ENCODE data around the gene CNBD2. TPM values are rescaled to one million over a fixed set of nuclear protein-coding genes. Genes with fewer than 3 reads are reported as not detected.
"Not testable (repeated sequence)": the region's sequence is repeated elsewhere in the genome, so short reads cannot be mapped to it uniquely, and the experiment has no call there.

The CNBD2 gene
- total RNA-seq = 3.8 TPM

DNA sequence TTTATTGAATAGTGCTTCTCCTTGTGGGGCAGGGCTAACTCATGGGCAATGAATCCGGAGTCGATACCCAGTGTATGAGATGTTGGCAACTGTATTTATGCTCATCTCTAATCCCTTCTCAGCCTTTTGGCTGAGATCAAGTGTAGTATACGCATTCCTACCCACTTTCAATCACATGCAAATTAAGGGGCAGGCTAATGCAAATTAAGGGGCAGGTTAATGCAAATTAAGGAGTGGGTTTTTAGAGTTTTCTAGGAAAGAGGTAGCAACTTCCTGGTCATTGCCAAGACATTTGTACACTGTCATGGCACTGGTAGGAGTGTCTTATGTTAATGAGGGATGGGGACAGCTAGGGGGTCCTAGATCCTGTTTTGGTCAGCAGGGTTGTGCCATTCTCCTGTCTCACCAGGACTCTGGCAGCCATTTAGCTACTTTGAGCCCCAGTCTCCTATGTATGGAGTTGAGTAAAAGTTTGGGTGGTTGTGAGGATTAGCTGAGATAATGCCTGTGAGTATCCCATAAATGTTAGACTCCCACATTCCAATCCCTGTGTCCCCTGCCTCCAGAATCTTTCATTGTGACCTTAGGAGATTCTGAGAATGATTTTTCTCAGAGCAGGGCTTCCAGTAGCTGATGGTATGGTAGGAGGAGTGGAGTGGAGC lies at the start of gene CNBD2:
CNBD2 (plus strand) TSS at position 612 of the 662 bp plus-strand sequence. CDS start 173 bp downstream, outside the sequence.
- no peak for DNase-seq (ENCODE audit: low spot score)

DNA sequence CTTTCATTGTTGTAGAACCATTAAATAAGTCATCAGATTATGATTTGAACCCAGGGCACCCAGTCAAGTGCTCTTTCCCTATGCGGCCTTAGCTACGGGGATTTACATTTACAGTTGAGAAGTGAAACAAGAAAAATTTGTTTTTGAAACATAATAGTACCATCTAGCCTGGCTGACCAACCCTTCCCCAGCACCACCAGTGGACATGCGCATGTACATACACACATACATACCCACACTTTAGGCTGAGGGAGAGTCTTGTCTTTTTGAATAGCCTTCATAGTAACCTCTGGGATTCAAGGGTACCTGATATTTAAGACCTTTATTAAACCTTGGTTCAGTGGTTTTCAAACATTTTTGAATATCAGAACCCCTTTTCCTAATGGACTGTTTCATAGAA lies 47.9 kb upstream of the CNBD2 start:
- no peak for DNase-seq (ENCODE audit: low spot score)

DNA sequence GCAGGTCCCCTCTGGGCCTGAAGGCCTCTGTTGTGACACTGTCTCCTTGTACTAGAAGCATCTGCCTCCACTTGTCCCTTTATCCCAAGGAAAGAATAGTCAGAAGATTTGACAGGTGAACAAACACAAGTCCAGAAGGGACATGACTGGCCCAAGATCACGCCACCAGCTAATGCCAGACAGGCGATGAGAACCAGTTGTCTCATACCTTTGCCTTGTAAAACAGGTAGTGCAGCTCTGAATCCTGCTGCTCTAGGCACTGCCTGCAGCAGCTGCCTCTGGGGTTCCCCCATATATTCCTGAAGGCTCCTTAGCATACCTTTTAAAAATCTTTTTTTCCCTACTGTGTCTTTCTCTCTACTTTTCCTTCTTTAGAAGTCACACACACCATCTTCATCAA lies 39.1 kb upstream of the CNBD2 start:
- DNase-seq (ENCODE audit: low spot score) = no peak

DNA sequence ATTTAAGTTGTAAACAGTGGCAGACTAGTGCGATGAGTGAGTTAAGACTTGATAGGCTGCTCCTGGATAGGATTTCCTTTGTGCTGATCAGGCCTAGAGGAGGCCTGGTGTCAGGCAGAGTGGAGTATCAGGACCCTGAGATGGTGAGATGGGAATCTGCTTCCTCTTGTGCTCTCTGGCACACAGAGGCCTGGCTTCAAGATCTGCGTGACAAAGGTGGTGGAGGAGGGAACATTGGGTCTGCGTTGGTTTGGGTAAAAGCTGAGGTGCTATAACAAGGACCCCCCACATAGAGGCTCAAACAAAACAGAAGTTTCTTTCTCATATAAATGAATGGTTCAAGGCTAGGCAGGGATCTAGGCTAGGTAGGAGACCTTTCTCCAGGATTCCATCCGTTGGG lies 34.3 kb upstream of the CNBD2 start:
- no peak for DNase-seq (ENCODE audit: low spot score)

DNA sequence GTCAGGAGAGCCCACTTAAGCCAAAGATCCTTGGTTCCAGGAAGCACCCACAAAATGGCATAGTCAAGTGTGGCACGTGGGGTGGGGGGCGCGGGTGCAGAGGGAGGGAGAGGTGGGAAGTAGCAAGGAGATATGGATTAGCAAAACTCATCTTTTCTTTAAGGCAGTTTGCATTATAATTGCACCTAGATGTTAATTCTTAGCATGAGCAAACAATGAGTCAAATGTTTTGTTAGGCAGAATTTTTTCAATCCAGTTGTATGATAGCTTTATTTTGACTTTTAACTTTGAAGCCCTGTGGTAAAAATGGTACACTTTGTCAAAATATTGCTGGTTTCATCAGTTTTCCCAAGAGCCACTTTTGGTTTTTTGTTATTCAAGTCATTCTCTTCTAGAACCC lies 29.1 kb upstream of the CNBD2 start:
- DNase-seq (ENCODE audit: low spot score) = no peak

DNA sequence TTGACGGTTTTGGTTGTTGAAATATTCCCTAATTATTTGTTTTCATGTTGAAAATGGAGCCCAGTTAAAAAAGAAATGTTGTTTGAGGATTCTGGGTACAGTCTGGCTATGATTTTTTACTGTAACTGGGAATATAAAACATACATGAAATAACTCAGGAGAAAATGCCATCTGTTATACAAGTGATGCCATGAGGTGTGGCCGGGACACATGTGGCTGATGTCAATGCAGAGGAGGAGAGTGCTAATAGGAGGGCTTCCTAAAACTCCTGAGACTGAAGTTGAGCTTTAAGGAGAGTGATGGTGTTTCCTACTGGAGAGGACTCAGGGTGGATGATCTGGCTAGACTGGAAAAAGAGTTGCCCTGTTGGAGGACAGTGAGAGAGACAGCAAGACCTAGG lies 26.8 kb upstream of the CNBD2 start:
- no peak for DNase-seq (ENCODE audit: low spot score)

DNA sequence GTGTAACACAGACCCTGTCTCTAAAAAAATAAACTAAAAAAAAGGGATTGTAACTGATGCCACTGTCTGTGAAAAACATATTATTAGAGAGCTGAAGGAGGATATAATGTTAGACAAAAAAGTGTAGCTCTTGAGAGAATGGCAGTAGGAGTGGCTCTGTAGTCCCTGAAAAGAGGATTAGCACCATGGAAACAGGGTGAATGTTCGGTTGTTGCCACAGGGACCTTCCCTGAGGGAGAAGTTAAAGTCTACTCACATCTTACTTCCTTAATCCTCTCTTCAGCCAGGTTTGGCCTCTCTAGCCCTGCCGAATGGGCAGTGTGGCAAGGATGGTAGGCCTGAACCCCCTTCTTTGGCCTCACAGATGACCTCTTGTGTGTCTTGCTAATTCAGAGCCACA lies 26.1 kb upstream of the CNBD2 start:
- DNase-seq (ENCODE audit: low spot score) = no peak

DNA sequence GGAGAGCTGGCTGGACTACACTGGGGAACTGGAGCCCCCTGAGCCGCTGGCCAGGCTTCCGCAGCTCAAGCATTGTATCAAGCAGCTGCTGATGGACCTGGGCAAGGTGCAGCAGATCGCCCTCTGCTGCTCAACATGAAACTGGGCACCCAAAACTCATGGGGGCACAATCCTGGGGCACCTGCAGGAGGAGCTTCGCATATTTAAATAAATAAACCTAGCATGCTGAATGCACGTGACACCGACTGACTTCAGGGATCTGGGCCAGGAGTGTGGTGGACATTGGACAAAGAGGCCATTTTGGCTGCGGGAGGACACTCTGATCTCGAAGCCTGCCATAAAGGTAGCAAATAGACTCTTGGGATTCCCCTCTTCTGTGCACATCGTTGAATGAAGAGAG lies 20.9 kb upstream of the CNBD2 start:
- DNase-seq (ENCODE audit: low spot score) = no peak

DNA sequence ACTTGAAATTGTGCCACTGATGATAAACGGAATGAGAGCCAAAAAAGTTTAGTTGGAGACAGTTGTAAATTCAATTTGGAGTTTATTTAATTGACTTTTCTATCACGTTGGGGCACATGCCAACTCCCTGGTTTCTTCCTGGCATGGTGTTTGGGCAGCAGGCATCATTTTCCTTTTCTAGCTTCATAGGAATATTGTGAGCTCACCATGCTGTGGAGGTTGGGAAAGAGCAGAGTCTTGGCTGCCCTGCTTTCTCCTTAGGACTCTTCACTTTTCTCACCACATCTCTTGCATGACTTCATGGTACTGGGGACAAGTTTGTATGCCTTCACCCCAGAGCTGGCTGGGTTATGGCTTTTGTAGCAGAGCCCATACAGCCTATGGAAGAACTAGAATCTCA lies 20.5 kb upstream of the CNBD2 start:
- DNase-seq (ENCODE audit: low spot score) = no peak

DNA sequence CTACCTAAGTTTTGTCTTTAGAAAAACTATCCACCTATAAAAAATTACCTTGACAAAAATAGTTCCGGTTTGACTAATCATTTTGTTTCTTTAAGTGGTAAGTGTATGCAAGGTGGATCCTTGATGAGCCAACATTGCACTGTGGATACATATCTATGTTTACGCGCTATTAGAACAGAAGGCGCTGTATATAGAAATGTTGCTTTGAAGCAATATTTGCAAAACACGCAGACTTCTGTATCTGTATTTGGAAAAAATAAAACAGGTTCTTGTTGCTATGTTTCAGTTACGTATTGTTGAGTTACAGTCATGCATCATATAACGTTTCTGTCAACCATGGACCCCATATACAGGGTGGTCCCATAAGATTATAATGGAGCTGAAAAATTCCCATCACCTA lies 18.3 kb upstream of the CNBD2 start:
- DNase-seq (ENCODE audit: low spot score) = no peak

DNA sequence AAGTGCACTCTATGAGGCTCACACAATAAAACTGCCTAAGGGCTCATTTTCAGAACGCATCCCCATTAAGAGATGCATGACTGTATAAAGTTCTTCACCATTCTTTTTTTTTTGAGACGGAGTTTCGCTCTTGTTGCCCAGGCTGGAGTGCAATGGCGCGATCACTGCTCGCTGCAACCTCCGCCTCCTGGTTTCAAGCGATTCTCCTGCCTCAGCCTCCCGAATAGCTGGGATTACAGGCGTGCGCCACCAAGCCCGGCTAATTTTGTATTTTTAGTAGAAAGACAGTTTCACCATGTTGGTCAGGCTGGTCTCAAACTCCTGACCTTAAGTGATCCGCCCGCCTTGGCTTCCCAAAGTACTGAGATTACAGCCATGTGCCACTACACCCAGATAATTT lies 16.3 kb upstream of the CNBD2 start:
- DNase-seq (ENCODE audit: low spot score) = not testable (repeated sequence)

DNA sequence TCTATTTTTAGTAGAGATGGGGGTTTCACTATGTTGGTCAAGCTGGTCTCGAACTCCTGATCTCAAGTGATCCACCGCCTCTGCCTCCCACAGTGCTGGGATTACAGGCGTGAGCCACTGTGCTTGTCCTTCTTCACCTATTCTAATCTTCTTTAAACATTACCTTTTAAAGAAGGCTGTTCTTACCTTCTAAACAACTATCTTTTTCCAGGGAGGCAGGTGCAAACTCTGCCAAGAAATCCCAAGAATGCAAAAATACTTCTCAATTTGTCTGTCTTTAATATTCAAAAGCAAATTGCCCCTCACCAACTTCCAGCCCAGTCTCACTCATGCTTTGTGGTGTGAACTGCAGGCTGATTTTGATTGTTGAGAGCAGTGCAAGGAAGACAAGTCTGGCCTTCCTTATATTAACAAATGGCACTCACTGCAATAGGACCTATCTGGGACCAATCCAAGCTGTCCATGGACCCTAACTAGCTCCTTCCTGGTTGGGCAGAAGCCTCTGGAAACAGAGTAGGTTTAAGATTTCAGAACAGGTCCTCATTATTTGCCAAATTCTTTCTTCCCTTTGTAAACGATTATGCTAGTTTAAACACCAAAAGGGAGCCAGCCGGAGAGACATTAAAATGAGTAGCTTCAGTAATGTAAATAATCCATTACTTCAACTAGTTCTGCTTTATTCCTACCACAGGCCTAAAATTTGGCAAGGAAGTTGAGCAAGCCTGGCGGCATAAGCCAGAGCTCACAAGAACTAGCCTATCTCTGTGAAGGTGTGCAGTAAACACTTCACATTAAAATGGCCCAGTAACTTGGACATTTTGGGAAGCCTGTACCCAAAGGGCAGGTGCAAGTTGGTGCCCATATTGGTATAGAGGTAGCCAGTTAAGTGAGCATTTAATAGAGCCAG lies 15.7 kb upstream of the CNBD2 start:
- DNase-seq (ENCODE audit: low spot score) = no peak

DNA sequence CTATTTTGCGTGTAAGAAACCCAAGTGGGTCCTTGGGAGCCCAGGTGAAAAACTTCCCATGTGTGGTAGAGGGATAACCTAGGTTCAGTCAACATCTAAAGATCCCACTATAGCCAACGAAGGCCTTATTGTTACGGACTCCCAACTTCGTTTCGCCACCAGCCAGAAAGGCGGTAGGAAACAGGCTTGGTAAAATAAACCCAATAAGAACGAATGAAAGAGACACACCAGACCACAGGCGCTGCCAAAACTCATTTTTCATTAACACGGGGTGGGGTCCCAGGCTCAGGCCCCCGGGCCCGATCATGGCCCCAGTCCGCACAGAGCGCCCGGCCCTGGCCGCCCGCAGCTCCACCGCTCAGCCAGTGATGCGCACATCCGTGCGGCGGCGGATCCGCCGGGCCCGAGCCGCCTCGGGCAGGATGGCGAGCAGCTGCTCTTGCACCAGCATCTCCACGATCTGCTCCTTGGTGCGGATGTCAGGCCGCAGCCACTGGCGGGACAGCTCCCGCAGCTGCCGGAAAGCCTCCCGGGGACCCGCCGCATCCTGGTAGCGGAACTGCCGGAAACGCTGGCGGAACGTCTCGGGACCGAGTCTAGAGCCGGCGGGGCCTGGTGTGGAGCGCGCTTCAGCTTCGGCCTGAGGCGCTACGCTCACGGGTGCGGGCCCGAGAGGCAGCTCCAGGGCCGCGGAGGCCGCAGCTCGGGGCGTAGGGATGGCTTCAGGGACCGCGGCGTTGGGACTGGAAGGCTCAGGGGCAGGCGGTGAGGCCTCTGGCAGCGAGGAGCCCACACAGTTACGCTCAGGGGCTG lies 14.8 kb upstream of the CNBD2 start:
- peak; percentile 58 for DNase-seq (ENCODE audit: low spot score)

DNA sequence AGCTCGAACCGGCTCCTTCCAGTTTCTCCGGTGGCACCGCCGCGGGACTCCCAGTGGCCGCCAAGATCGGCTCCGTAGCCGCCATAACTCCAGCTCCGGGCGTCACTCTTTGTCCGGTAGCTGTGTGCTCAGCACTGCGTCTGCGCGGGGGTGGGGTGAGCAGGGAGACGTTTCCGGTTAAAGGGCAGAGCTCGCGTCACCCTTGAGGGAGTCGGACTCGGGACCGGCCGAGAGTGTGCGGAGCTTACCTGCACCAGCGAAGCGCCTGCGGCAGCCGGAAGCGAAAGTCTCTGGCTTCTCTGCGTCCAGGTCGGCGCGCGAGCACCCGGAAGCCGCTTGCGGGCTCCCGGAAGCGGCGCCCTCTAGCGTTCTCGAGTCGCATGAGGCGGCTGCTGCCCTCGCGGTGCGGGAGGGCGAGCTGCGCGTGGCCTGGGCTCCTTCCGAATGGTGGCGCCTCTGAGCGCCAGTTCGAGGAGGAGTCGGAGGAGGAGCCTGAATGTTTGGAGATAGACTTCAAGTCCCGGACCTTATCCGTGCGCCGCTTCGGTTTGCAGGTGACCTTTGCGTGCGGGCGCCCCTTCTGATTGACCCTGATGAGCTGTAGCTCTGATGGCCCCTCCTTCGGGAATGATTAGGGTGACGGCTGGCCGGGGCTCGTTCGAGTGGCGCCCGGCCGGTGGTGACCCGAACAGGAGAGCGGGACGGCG lies 14.0 kb upstream of the CNBD2 start, which contains the start of gene SCAND1:
SCAND1 (minus strand) TSS at position 303 of the 707 bp plus-strand sequence; CDS start at position 85, 218 bp downstream.
- peak; percentile 97 for DNase-seq (ENCODE audit: low spot score)

DNA sequence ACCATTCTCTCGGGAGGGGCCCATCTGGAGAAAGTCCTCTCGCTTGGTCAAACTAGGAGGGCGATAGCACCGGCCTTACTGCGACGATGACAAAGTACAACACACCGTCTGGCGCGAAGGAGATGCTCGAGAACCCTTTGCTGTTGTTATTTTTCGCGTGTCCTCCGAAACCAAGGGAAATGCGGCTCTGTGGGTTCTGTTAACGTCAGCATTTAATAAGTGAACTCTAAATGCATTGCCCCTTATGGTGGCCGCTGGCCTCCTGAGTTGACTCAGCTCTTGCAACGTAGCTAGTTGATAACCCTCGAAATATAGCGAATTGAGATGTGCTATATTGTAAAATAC lies 13.5 kb upstream of the CNBD2 start:
- no peak for DNase-seq (ENCODE audit: low spot score)

DNA sequence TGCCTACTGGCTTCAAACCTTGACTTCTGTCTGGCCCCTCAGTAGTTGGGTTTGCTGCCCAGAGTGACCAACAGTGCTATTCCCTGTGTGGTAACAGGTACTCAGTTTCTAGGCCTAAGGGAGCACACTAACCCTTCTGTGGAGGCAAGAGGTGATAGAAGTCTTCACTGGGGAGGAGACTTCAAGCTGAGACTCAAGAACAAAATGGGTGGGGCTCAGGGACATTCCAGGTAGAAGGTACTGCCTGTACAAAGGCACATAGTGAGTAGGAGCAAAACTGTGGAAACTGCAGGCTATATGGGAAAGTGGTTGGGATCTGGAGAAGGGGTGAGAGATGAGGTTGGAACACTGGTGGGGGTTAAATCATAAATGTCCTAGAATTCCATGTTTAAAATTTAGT lies 11.8 kb upstream of the CNBD2 start:
- DNase-seq (ENCODE audit: low spot score) = no peak

DNA sequence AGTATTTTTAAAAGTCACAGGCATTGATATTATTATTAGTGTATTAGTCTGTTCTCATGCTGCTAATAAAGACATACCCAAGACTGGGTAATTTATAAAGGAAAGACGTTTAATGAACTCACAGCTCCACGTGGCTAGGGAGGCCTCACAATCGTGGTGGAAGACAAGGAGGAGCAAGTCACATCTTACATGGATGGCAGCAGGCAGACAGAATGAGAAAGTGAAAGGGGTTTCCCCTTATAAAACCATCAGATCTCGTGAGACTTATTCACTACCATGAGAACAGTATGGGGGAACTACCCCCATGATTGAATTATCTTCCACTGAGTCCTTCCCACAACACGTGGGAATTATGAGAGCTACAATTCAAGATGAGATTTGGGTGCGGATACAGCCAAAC lies 9.1 kb upstream of the CNBD2 start:
- DNase-seq (ENCODE audit: low spot score) = not testable (repeated sequence)

DNA sequence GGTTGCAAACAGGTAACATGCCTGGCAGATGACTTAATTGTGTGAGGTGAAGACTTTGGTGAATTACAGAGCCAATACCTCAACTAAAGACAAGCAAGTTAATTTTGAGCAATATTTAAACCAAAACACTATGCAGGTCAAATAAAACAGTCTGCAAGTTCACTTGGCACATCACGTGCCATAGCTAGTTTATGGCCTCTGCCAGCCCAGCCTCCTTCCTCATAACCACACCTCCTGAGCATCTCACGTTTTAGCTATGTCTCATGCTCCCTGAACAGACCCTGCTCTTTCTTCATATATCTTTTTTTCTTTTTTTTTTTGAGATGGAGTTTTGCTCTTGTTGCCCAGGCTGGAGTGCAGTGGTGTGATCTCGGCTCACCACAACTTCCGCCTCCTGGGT lies 4.5 kb upstream of the CNBD2 start:
- DNase-seq (ENCODE audit: low spot score) = no peak

DNA sequence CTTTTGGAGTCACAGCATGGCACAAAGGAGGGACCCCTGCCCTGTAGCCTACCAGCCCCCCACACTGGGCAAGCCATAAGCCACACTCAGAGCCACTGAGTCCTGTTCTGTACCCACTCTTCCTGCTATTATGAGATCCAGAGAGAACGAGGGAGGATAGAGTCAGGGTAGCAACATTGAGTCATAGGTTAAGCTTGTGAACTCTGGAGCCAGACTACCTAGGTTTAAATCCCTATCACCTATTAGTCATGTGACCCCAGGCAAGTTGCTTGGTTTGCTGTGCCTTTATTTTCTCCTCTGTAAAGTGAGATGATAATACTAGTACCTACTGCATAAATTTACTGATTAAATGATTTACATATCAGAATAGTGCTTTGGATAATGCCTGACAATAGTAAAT lies 540 bp downstream of the CNBD2 start:
- DNase-seq (ENCODE audit: low spot score) = no peak

DNA sequence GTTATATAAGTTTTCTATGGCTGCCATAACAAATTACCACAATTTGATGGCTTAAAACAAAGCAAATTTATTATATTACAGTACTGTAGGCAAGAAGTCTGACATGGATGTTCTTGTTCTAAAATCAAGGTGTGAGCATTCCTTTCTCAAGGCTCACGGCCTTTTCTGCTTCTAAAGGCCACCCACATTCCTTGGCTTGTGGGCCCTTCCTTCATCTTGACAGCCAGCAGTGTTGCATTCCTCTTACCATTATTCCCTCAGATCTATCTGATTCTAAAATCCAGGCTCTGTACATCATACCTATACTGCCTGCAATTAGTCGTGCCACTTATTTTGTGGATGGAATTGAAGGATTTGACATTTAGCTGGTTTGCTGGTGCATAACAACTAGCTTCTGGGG lies 3.6 kb downstream of the CNBD2 start:
- no peak for DNase-seq (ENCODE audit: low spot score)

DNA sequence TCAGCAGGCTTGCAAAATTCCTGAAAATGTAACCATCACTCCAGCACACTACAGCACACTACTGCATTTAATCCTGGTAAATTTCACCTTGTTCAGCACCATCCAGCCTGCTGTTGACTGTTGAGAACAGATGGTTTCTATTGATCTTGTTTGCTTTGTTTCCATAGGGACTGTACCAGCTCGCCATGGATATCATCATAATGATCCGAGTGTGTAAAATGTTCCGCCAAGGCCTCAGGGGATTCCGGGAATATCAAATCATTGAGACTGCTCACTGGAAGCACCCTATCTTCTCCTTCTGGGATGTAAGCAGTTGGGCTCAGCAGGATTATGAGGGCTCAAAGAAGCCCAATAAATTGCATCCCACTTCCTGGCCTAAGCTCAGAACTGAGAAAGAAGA lies 4.1 kb downstream of the CNBD2 start:
- no peak for DNase-seq (ENCODE audit: low spot score)

DNA sequence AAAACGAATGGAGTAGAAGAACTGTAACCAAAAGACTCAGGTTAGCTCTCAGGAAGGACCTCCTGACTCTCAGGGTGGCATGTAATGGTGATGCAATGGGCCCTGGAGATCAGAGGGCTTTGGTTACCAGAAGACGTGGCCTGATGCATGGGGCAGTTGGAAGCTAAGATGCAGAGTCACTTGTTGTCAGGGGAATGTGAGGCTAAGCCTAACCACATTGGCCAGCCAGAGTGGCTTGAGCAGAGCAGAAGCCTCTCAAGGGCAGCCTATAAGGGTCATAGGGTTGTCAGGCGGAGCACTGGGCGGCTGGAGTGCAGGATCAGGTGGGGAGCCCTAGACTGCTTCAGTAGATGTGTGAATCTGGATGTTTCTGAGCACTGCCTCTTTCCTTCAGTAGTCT lies 5.9 kb downstream of the CNBD2 start:
- DNase-seq (ENCODE audit: low spot score) = no peak

Measured in ureter (tissue), 1 donor.